Heart left ventricle (tissue), 13 donors: ENCODE data around the gene MAPK7.

Experiments used
- POLR2A ChIP-seq, 2 donors: fragments of 450-650 bp; IDR thresholded peaks; one replicate each; pipeline ENCODE4 v1.6.1; 2017; ENCODE audit warnings: antibody characterized with exemption in 2 of 2, mild to moderate bottlenecking in 2 of 2, moderate library complexity in 2 of 2
- TF ChIP-seq, protein P1 (sequence below), 12 donors: fragments of 200-600 bp; sonication (generic) in 4 of 12; IDR thresholded peaks; one replicate each; pipeline versions ENCODE4 v1.5.0 to v1.8.0; 2018 to 2022; ENCODE audit warnings: antibody characterized with exemption in 12 of 12, mild to moderate bottlenecking in 5 of 12
- donor health status: ischemic (EF 13 %, LVEDD 7.1; RV severe dilation, severe dysfunction).
- donor health status: DM: no; HTN: yes; CAD: no.
- donor health status: DM: no; HTN: no; CAD: no.
- donor health status: ischemic (EF 25% LVEDD 6.9; RV normal size, moderate dysfunction).
- donor health status: ischemic (EF 25% LVEDD 5.7; RV mildly dilated, moderate dysfunction).
- donor health status: ischemic (EF 35%, LVEDD 5.7; RV mildly dilated, moderate dysfunction).
- donor health status: nonischemic (EF 11% LVEDD 7.7; RV severe dilation, severe dysfunction).
- donor health status: DM: yes; HTN: yes; CAD: no.
- donor health status: PGD.
- donor health status: ischemic (EF 29% LVEDD 5.4; RV normal size, mild dysfunction).
- donor health status: nonischemic (EF 23%, LVEDD 6.1; RV moderate dilation, normal function).

DNA sequence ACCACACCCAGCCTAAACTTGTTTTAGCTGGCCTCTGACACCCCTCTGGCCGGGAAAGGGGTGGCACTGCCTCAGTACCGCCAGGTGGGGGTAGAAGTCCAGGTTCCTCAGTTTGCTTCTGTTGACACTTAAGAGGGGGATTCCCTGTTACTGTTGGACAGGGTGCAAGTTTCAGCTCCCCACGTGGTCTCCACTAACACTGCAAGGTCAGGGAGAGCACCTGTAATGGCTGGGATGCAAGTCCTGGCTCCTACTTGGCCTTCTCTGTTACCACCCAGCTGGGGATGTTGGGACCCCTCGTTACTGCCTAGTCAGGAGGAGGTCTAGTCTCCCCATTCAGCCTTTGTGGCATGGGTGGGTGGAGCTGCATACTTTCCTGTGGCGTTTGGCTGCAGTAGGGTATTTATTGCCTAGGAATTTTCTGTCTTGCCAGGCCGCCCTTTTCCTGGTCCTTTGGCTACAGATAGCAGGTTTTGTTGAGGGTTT lies 19.3 kb downstream of the MAPK7 start:
- no peak for TF ChIP-seq POLR2A (IDR thresholded peaks at IDR 0.05)
- TF ChIP-seq, protein P1, sequence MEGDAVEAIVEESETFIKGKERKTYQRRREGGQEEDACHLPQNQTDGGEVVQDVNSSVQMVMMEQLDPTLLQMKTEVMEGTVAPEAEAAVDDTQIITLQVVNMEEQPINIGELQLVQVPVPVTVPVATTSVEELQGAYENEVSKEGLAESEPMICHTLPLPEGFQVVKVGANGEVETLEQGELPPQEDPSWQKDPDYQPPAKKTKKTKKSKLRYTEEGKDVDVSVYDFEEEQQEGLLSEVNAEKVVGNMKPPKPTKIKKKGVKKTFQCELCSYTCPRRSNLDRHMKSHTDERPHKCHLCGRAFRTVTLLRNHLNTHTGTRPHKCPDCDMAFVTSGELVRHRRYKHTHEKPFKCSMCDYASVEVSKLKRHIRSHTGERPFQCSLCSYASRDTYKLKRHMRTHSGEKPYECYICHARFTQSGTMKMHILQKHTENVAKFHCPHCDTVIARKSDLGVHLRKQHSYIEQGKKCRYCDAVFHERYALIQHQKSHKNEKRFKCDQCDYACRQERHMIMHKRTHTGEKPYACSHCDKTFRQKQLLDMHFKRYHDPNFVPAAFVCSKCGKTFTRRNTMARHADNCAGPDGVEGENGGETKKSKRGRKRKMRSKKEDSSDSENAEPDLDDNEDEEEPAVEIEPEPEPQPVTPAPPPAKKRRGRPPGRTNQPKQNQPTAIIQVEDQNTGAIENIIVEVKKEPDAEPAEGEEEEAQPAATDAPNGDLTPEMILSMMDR (IDR thresholded peaks at IDR 0.05), result no peak
